ENCODE measurements around the gene ALOX12.
"Not testable (repeated sequence)": the region's sequence is repeated elsewhere in the genome, so short reads cannot be mapped to it uniquely, and the experiment has no call there.

Gene ALOX12

DNA sequence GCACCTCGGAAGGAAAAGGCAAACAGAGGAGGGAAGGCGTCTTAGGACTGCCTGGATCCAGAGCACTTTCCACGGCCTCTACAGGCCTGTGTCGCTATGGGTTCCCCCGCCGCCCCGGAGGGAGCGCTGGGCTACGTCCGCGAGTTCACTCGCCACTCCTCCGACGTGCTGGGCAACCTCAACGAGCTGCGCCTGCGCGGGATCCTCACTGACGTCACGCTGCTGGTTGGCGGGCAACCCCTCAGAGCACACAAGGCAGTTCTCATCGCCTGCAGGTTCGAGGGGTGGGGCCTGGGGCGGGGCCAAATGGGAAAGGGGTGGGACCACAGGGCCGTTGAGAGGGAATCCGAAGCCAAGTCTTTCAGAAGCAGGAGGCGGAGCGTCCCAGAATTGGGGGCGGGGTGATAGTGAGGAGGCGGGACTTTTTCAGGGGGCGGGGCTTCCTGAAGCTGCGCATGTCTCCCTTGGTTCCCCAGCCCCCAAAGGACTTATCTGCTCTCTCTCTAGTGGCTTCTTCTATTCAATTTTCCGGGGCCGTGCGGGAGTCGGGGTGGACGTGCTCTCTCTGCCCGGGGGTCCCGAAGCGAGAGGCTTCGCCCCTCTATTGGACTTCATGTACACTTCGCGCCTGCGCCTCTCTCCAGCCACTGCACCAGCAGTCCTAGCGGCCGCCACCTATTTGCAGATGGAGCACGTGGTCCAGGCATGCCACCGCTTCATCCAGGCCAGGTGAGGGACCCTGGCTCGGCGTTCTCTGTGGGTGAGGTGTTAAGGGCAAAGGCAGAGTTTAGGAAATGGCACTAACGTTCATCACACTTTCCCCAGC is 27.9 kb downstream of the ALOX12 start:
- peak; percentile 94 for DNase-seq

DNA sequence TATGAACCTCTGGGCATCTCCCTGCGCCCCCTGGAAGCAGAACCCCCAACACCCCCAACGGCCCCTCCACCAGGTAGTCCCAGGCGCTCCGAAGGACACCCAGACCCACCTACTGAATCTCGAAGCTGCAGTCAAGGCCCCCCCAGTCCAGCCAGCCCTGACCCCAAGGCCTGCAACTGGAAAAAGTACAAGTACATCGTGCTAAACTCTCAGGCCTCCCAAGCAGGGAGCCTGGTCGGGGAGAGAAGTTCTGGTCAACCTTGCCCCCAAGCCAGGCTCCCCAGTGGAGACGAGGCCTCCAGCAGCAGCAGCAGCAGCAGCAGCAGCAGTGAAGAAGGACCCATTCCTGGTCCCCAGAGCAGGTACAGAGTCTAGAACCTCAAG is 28.5 kb downstream of the ALOX12 start:
- no peak for DNase-seq

DNA sequence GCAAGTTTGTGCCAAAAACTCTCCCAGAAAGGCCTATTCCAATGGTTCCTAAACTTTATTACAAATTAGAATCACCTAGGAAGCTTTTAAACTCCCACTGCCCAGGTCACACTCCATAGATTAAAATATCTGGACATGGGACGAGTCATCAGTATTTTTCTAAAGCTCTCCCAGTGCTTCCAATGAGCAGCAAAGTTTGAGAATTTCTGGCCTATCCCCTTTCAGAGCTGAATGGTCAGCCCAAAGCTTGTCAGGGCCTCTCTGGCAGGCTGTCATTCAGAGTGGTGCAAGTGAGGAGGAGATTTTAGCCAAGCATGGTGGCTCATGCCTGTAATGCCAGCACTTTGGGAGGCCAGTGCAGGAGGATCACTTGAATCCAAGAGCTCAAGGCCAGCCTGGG is 29.4 kb downstream of the ALOX12 start:
- DNase-seq, result no peak

DNA sequence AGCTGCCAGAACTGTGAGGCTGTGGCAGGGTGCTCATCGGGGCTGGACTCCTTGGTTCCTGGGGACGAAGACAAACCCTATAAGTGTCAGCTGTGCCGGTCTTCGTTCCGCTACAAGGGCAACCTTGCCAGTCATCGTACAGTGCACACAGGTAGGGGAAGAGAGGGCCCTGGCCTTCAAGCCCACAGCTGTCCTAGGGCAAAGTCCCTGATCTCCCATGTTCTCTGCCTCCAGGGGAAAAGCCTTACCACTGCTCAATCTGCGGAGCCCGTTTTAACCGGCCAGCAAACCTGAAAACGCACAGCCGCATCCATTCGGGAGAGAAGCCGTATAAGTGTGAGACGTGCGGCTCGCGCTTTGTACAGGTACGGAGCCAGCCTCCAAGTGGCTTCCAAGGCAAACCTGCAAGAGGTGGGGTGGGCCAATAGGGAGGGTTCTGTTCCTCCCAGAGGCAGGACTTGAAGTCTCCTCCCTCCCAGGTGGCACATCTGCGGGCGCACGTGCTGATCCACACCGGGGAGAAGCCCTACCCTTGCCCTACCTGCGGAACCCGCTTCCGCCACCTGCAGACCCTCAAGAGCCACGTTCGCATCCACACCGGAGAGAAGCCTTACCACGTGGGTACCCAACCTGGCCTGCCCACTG is 30.7 kb downstream of the ALOX12 start:
- no peak for DNase-seq

DNA sequence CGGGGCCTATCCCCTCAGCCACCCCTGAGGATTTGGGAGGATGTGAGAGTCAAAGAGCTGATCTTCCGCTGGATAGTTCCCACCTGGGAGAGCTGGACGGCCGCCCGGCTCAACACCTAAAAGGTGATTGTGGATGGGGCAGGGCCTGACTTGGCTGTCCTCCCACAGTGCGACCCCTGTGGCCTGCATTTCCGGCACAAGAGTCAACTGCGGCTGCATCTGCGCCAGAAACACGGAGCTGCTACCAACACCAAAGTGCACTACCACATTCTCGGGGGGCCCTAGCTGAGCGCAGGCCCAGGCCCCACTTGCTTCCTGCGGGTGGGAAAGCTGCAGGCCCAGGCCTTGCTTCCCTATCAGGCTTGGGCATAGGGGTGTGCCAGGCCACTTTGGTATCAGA is 31.5 kb downstream of the ALOX12 start:
- no peak for DNase-seq

DNA sequence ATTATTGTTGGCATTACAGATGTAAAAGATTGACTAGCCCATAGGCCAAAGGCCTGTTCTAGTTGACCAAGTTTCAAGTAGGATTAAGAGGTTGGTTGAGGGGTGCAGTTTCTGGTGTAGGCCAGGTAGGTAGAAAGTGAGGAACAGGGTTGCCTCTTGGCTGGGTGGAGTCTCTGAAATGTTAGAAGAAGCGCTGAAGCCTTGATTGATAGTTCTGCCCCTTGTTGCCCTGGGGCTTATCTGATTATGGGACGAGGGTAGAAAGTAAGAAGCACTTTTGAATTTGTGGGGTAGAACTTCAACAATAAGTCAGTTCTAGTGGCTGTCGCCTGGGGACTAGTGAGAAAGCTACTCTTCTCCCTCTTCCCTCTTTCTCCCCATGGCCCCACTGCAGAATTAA is 33.2 kb downstream of the ALOX12 start:
- DNase-seq, result no peak

DNA sequence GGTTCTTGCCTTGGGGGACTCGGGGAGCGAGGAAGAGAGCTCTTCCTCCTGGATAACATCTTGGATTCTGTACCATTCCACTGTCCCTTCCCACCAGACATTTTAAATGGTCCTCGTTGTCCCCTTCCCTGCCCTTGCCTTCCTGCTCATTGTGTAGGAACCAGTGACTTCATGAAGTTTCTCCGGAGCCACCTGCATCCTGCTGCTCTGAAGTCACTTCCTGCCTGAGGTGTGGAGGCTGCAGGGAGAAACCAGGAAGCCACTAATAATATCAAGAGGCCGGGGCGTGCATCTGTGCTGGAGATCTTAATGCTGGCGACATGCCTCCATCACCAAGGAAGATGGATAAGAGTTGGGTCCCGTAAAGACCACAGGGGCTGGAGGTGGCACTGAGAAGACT is 33.8 kb downstream of the ALOX12 start:
- DNase-seq, result peak; percentile 60

DNA sequence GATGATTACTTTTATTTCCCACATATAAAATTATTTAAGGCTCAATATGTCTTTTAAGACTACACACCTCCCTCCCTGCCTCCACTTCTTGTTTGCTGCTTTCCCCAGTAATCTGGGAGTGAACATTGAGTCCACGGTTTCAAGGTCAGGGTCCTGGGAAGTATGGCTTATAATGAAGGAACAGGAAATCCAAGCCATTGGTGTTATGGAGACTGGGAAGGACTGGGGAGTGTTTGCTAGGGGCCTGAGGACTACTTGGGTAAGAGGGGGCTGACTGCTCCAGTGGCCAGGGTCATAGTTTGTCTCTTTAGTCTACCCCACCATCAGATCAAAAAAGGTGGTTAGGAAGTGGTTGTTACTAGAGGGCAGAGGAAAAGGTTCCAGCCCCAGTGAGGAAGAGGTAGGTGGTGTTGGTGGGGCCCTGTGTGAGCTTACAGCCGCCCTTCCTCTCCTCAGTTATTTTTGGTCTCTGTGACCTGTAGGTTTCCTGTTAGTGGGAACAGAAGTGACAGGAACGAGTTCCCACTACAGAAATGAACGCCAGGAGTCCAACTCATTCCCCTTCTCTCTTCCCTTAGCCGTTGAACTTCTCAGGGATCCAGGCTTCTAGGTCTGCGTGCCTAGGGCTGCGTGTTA is 39.2 kb downstream of the ALOX12 start:
- DNase-seq, result peak; percentile 20

DNA sequence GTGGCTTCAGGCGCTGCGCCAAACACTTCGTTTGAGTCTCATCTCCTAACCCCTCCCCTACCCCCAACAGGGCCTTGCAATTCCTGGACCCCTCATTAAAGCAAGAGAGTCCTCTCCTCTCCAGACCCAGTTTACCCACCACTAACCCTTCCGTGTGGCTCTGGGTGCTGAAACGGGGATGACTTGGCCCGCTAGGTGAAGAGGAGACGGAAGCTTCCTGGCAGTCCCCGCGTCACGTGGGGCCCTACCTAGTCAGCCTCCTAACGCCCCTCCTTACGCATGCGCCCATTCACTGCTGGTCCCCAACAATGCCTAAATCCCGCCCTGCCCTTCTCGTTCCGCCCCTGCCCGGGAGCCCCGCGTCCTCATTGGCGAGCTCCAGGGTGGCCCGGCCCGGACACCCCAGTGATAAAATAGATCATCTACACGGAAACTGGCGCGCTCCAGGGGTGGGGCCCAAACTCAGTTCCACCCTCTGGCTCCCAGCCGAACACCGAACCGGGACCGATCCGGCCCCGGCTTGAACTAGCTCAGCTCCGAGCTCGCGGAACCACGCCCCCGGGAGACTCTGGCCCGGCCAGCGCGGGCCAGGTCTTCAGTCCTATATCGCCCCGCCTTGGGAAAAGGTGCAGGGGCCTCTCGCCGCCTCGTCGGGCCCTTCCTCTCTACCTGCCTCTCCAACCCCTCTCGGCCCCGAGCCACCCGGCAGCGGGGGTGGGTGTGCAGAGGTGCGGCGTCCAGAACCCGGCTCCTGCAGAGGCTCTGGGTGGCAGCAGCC is 39.9 kb downstream of the ALOX12 start, which contains the start of gene SLC16A13:
Gene SLC16A13, plus strand, starts transcription at position 425 of the 778 bp plus-strand sequence. CDS start 368 bp downstream, outside the sequence.
- peak; percentile 93 for DNase-seq

DNA sequence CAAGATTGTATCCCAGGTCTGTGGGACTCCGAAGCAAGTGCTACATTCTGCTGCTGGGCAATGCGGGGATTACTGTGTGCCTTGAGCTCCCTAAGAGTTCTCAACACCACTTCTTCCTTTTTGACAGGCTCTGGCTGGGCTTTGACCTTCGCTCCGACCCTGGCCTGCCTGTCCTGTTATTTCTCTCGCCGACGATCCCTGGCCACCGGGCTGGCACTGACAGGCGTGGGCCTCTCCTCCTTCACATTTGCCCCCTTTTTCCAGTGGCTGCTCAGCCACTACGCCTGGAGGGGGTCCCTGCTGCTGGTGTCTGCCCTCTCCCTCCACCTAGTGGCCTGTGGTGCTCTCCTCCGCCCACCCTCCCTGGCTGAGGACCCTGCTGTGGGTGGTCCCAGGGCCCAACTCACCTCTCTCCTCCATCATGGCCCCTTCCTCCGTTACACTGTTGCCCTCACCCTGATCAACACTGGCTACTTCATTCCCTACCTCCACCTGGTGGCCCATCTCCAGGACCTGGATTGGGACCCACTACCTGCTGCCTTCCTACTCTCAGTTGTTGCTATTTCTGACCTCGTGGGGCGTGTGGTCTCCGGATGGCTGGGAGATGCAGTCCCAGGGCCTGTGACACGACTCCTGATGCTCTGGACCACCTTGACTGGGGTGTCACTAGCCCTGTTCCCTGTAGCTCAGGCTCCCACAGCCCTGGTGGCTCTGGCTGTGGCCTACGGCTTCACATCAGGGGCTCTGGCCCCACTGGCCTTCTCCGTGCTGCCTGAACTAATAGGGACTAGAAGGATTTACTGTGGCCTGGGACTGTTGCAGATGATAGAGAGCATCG is 42.4 kb downstream of the ALOX12 start:
- no peak for DNase-seq

DNA sequence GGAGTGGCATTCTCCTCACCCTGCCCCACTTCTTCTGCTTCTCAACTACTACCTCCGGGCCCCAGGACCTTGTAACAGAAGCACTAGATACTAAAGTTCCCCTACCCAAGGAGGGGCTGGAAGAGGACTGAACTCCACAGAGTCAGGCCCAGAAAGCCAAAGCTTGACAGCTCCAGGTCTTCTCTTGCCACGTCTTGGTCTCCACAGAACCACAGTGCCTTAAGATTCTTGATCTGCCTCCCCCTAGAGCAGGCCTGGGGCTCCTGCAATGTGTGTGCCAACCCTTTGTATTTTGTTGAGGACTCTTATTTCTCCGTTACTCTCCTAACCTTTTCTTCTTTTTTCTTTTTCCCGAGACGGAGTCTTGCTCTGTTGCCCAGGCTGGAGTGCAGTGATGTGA is 44.0 kb downstream of the ALOX12 start:
- DNase-seq, result no peak

DNA sequence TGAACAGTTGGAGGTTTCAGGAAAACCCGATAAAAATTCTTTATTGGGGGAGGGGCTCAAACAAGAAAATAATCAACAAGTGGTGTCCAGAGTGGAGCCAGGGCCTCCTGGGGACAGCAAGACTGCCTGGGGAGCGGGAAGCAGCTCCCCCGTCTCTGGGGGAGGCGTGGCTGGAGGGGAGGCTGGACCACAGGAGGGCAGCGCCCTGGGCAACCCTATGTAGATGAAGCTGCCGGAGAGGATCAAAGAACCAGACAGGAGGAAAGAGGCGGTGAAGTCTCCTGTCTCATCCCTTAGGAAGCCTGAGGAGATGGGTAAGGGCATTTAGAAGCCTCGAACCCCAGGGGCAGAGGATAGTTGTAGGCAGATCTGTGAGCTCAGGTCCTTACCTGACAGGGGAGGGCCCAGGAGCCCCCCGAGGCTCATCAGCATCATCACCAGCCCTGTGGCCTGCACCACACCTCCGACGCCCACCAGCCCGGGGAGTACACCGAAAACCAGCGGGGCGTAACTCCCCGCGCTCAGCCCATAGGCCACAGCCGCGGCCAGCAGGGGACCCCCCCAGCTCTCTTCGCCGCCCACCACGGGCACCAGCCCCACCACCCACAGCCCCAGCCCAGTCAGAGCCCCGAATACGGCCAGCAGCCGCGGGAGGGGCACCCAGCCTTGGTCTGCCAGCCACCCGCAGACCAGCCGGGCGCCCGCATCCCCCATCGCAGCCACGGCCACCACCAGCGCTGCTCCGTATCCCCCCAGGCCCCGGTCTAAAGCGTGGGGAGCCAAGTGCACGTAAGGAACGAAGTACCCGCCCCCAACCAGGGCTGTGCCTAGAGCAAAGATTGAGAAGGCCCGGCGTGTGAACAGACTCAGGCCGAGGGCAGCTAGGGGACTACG is 46.0 kb downstream of the ALOX12 start:
- peak; percentile 36 for DNase-seq

DNA sequence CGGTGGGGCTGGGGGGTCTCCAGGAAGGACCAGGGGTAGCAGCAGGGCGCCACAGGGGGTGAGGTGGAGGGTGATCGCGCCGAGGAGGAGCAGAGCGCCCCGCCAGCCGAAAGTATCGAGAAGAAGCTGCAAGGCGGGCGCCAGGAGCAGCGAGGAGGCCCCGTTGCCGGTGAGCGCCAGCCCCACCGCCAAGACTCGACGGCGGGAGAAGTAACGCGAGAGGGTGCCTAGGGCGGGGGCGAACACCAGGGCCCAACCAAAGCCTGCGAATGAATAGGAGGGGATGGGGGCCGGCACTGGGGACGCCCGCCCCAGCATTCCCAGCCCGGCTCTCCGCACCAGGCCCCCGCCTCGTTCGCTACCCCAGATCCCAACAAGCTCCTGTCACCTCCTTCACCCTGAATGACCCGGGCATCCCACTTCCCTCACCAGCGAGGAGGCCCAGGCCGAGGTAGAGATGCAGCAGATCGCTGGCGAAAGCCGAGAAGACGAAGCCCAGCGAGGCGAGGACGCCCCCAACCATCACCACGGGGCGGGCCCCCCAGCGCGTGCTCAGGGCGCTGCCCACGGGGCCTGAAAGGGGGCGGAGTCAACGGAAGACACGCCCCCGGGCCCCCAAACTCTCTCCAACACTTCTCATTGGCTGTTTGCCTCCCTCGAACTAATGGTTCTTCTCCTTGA is 46.8 kb downstream of the ALOX12 start:
- peak; percentile 46 for DNase-seq

DNA sequence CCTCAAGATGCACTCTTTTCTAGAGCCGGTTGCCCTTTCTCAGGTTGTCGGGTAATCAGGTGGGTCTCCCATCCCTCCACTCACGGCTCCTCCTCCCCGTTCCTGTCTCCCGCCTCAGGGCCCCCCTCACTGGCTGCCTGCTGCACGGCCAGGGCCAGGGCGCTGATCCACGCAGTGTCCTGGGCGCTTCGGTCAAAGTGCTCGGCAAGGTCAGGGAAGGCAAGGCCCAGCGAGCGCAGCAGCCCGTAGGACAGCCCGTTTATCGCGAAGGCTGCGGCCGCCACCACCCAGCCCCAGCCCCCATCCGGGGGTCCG is 47.3 kb downstream of the ALOX12 start:
- DNase-seq, result peak; percentile 36

DNA sequence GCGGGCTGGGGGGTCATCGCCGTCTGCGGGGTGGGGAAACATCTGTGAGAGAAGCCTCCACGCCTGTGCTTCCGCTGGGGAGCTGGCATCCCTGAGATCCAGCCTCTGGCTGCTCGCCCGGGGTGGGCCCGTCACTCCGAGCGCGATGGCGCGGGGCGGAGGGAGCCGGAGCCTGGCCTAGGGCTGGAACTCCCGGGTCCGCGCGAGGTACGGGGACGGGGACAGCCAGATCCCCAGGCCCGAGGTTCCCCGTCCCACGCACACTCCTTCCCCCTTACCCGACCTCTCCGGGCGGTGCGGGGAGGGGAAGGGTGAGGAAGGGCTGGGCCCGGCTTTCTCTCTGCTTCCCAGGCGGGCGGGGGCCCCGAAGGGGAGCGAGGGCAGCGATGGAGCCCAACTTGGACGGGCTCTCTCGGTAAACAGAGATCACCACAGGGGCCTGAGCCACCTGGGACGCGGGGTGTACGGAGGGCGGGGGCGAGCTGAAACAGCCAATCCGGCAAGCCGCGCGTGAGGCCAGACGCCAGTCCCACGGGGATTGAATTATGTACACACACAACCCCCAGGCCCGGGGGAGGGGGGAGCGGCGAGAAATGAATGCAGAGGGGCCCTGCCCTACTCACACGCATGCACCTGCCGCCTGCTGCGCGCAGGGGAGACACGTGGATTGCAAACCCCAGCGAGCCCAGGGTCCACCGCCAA is 47.8 kb downstream of the ALOX12 start, which contains the start of gene SLC16A11:
Gene SLC16A11, minus strand, starts transcription at position 596 of the 702 bp plus-strand sequence. Its CDS starts 579 bp downstream, at position 17.
- DNase-seq, result peak; percentile 63

DNA sequence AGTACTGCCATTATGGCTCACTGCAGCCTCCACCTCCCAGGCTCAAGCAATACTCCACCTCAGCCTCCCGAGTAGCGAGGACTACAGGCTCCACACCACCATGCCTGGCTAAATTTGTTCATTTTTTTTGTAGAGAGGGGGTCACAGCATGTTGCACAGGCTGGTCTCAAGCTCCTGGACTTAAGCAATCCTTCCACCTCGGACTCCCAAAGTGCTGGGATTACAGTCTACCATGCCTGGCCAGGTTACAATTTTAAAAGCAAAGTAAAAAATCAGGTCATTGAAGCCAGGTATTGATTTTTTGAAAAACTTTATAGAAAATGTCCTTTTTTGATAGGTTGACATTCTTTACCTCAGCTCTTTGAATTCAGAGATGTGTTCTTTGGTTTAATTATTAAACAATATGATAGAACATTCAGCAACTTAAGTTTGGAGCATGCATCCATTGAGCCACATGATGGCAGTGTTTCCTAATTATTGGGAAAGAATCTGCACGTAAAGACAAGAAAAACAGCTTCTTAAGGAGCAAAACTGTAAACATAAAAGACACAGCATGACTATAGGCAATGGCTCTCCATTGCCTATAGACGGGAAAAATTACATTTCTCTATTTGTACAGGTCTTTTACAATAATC is 49.8 kb downstream of the ALOX12 start:
- DNase-seq, result no peak

DNA sequence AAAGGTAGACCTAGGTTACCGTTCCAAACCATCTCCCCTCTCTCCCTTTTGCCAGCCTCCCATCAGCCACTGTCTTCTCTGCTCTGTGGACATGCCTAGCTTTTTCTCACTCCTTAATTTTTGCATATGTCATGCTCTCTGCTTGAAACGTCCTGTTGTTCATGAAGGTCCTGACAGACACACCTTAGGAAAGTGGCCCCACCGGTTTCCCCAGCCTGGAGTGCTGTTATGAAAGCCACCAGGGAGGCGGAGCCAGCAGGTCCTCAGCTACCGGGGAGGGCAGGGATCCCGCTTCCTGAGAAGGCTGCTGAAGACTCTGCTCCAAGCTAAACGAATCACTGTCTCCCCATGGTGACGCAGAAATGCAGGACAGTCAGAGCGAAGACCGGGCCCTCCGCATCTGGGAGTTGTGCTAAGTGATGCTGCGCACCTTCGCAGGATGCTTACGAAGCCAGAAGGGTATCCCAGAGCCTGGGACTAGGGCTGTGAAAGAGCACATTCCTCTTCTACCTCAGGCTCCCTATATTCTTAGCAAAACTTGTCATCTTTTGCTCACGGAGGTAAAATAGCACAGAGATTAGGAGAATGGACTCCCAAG is 50.4 kb downstream of the ALOX12 start:
- no peak for DNase-seq

DNA sequence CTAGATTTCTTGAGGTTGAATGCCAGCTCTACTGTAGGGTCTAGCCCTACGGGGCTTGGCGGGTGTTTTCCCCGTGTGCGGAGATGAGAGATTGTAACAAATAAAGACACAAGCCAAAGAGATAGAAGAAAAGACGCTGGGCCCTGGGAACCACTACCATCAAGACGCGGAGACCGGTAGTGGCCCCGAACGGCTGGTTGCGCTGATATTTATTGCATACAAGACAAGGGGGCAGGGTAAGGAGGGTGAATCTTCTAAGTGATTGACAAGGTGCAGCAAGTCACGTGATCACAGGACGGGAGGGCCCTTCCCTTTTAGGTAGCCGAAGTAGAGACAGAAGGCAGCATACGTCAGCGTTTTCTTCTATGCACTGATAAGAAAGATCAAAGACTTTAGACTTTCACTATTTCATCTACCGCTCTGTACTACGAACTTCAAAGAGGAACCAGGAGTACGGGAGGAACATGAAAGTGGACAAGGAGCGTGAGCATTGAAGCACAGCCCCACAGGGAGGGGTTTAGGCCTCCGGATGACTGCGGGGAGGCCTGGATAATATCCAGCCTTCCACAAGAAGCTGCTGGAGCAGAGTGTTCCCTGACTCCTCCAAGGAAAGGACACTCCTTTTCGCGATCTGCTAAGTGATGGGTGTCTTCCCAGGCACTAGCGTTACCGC is 51.0 kb downstream of the ALOX12 start:
- DNase-seq, result not testable (repeated sequence)

All from femur (tissue), 1 donor.